SKM-1 treated with dmso at 0.1 percent for 144 hours (cell line): Measurements from ENCODE around the gene ZNF429.
"Not testable (repeated sequence)": the region's sequence is repeated elsewhere in the genome, so short reads cannot be mapped to it uniquely, and the experiment has no call there.

Experiments used
- DNase-seq: peaks from one replicate; lab custom pipeline; 2025; ENCODE audit not compliant: unreplicated experiment; lab: John Stamatoyannopoulos, UW

ZNF429 gene

DNA sequence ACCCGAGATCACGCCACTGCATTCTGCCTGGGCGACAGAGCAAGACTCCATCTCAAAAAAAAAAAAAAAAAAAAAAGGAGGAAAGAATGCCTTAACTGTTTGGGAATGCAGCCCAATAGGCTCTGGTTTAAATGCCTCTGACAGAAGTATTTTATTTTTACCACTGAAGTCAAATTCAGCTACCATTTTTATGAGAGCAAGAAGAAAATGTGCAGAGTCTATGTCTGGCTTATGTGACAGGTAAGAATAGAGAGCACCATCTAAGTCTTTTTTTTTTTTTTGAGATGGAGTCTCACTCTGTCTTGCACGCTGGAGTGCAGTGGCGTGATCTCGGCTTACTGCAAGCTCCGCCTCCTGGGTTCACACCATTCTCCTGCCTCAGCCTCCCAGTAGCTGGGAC lies 7.2 kb downstream of the ZNF429 start:
- not testable (repeated sequence) for DNase-seq

DNA sequence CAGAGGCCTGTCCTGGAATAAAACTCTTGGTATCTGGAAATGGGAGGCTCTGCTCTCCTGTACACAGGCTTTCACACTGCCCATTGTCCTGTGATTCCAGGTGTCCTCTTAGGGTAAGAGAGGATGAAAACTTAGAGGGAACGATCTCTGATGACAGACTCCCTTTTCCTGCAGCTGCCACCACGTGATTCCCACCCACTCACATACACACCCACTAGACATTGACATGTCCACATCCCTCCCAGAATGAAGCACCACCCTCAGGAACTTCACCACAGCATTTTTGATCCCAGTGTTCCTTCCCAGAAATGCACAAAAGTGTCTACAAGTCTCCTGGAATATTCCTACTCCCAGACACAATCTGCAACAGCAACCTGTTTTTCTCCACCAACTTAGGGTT lies 8.2 kb downstream of the ZNF429 start:
- DNase-seq: no peak

GRCh38 chr19:21519488-21519887 lies 14.1 kb downstream of the ZNF429 start:
- DNase-seq: no peak

DNA sequence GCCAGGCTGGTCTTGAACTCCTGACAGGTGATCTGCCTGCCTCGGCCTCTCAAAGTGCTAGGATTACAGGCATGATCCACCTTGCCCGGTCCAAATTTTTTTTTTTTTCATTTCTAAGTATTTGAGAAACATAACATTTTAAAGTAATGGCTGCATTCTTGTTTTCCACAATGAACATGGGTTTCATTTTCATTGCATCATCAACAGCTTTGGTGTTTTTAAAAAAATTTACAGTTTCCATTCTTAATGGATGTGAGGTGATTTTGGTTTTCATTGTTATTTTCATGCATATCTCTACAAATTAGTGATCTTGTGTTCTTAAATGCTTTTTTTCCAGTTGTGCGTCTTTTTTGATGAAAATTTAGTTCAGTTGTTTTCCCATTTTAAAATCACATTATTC lies 27.5 kb downstream of the ZNF429 start:
- DNase-seq: no peak

GRCh38 chr19:21536741-21537290 lies 31.4 kb downstream of the ZNF429 start:
- not testable (repeated sequence) for DNase-seq

- no peak for DNase-seq
Measured at GRCh38 chr19:21559444-21559843, 54.0 kb downstream of the ZNF429 start.

DNA sequence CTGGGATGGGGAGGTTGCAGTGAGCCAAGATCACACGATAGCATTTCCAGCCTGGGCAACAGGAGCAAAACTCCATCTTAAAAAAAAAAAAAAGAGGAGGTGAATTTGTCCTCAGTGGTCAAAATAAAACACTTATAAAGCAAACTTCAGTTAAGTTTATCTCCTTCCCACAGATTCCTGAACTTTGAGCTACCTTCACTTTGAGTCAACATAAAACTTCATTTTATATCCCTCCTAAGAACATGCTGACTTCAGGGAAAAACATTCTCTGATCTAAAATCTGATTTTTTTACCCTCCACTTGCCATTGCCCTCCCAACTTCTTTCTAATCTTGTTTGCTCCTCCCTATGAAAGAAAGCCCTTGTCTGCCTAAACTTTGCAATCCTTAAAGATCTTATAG lies 59.0 kb downstream of the ZNF429 start:
- no peak for DNase-seq

- DNase-seq: no peak
Measured at GRCh38 chr19:21566073-21566472, 60.7 kb downstream of the ZNF429 start.

DNA sequence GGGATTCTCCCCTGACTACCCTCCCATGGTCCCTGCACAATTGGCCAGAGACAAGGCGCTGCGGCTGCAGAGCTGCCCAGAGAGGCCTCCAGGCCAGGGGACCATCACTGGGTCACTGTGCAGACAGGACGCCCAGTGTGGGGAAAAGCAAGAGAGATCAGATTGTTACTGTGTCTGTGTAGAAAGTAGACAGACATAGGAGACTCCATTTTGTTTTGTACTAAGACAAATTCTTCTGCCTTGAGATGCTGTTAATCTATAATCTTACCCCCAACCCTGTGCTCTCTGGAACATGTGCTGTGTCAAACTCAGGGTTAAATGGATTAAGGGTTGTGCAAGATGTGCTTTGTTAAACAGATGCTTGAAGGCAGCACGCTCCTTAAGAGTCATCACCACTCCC lies 62.4 kb downstream of the ZNF429 start:
- DNase-seq: not testable (repeated sequence)

DNA sequence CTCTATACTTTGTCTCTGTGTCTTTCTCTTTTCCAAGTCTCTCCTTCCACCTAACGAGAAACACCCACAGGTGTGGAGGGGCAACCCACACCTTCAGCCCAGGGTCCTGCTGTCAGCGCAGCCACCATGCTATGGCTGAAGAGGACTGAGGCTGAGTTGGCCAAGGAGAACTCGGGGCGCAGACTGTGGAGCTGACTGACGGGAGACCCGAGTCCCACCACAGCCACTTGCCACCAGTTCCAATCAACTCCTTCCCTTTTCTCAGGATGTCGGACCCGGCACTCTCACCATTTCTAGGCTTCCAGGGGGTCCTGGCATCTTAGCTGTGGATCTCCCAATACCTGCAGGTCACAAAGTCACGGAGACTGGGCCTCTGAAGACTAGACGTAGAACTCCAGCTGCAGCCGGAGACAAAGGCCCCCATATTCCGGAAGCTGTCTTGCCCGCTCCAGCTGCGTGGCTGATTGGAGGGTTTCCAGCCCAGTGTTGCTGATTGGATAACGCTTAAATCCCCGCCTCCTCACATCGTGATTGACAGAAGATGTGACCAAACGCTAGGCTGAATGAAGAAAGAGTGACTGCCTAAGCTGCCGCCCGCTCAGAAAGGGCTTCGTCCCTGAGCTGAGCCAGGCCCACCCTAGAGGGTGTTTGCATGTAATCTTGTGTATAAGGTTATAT lies 63.6 kb downstream of the ZNF429 start:
- peak; percentile 72 for DNase-seq

DNA sequence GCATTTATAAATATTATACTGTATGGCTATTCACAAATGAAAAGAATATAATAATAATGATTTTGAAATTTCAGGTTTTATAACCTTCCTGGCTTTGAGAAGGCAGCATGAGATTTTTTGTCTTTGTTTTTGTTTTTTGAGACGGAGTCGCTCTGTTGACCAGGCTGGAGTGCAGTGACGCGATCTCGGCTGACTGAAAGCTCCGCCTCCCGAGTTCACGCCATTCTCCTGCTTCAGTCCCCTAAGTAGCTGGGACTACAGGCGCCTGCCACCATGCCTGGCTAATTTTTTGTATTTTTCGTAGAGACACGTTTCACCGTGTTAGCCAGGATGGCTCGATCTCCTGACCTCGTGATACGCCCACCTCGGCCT lies 64.1 kb downstream of the ZNF429 start:
- DNase-seq: no peak

DNA sequence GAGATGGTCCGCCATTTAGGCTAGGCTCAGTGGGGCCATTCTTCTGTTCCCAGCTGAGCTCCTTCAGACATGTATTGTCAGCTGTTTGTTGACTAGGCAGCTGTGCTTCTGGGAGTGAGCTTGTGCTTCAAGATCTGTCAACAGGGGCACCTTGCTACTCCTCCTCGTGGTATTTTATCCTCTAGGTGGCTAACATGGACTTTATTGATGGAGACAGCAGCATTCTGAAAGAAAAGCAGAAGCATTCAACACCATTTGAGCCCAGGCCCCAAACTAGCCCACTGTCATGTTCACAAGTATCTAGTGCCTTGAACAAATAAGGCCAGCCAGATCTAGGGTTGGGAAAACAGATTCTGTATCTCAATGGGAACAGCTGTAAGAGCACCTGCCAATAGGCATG lies 65.9 kb downstream of the ZNF429 start:
- no peak for DNase-seq

GRCh38 chr19:21574607-21575006 lies 69.2 kb downstream of the ZNF429 start:
- no peak for DNase-seq

DNA sequence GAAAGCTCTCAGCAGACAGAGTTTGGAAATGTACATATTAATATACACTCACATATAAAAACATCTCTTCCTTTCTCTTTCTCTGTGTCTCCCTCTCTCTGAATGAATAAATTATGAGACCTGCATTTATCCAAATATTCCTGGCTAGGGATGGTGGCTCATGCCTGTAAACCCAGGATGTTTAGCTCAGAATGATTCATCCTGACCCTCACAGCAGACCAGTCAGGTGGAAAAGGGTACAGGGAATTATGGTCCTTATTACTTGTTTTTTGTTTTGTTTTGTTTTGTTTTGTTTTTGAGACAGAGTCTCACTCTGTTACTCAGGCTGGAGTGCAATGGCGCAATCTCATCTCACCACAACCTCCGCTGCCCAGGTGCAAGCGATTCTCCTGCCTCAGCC lies 71.1 kb downstream of the ZNF429 start:
- DNase-seq: no peak

DNA sequence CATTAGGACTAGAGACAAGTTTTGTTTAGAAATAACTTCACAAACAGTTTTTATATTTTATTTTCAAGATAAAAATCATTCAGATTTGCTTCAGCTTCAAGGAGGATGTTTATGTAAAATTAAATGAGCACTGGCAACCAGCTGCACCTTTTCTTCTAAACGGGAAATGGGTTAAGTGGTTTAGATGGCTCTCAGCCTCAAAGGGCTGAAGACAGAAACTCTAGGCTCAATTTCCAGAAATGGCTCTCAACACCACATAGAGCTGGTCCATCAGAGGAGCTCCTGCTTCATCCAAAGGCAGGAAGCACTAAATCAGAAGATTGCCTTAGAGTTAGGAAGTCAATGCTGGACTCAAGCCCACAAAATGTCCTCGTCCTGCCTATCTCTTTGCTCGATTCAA lies 74.7 kb downstream of the ZNF429 start:
- no peak for DNase-seq

GRCh38 chr19:21580818-21581217 lies 75.4 kb downstream of the ZNF429 start:
- no peak for DNase-seq

GRCh38 chr19:21581646-21582240 lies 76.3 kb downstream of the ZNF429 start:
- DNase-seq: no peak

DNA sequence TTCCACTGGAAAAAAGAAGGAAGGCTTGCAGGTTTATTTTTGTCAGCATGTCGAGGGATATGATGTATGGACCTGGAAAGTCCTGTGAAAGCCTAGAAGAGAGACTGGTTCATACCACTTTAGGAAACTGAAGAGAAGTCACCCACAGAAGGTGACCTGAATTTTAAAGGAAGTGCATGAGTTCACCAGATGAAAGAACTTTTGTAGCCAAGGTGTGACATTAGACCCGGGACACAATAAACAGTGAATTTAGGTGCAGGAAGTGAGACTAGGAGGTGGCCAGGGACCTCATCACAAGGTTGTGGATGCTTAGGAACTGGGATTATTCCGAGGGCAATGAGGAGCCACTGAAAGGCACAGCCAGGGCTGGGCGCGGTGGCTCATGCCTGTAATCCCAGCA lies 79.1 kb downstream of the ZNF429 start:
- DNase-seq: no peak

DNA sequence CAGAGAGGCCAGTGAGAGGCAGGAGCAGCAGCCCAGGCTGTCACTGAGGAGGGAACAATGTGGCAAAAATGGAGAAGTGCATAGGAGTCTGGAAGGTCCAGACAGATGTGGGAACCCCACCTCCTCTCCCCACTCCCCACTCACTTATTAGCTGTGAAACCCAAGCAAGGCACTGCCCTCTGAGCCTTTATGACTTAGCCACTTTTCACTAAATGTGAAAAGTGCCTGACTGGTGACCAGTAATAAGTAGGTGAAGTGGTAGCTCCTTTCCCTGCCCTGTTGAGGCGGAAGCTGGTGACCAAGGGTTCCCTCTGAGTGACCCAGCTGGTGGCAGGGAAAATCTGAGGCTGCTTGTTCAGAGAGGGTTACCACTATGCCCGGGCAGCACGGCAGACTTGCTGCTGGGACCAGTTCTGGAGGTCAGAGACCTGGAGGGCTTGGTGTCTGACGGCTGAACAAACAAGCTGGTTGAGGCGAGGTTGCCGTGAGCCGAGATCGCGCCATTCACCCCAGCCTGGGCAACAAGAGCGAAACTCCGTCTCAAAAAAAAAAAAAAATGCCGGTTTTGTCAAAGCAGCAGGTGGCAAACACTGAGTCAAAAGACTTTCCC lies 80.0 kb downstream of the ZNF429 start:
- DNase-seq: no peak

DNA sequence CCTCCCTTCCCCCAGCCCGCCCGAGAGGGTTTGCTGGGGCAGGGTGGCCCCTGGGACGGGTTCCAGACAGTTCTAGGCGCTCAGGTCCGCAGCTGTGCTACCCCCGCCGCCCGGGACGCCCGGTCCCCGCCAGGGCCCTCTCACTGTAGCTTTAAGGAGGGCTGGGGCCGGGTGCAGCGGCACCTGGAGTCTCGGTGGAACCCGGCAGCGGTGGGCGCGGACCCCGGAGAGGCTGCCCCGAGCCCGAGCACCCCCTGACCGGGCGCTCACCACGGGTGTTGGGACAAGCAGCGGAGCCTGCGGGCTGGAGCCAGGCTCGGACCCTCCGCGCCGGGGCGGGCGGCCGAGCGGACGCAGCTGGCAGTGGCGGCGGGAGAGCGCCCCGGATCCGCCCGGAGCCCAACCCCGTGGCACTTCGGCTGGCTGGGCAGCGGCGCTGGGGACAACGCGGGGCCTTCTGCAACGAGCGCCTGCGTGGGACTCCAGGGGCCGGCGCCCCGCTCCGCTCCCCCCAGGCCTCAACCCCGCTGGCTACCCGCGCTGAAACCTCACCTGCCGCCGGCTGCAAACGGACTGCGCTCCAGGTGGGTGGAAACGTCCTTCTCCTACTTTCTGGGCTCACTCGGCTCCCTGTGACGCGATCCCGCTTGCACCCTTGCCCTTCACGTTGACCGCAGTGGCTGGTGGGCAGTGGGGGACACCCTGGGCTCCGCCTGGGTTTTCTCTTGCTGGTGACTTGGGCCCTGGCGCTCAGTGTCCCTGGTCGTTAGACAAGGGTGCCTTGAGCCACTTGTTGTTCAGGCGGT lies 81.1 kb downstream of the ZNF429 start:
- no peak for DNase-seq

- no peak for DNase-seq
Measured at GRCh38 chr19:21587117-21587461, 81.7 kb downstream of the ZNF429 start.

GRCh38 chr19:21587549-21587948 lies 82.1 kb downstream of the ZNF429 start:
- DNase-seq: no peak
